Mammary epithelial cell (primary cell): ENCODE data around the gene GRID2IP.

Experiments
- EZH2 ChIP-seq: IDR thresholded peaks from 2 replicates; pipeline ENCODE4 v1.6.1; 2012; ENCODE audit warnings: low read length, inconsistent platforms, borderline replicate concordance
- TF ChIP-seq, protein P1 (sequence below), 2 donors: IDR thresholded peaks in 1 of 2; conservative IDR thresholded peaks in 1 of 2; 2 replicates each; pipeline ENCODE4 v1.5.1; 2011 to 2012; ENCODE audit warnings: inconsistent platforms in 2 of 2, low read length in 2 of 2, mild to moderate bottlenecking in 2 of 2, control low read depth in 1 of 2, low read depth in 1 of 2; ENCODE audit not compliant: insufficient read depth in 1 of 2; ENCODE audit errors: extremely low read depth in 1 of 2

DNA sequence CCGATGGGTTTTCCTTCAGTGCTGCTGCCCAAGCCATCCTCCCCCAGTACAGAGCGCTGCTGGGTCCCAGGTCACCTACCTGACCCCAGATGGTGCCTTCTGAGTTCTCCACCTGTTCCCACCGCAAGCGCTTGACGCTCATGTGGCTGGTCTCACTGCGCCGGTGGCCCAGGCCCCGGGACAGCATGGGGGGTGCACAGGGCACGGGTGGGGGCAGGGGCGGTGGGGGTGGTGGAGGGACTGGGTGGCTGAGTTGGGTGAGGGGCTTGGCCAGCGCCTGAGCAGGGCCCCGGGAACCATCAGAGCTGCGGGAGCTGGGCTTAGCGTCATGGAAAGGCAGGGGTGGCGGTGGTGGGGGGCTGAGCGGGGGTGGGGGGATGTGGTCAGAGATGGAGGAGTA, 43.4 kb downstream of the GRID2IP start:
- TF ChIP-seq, protein P1, sequence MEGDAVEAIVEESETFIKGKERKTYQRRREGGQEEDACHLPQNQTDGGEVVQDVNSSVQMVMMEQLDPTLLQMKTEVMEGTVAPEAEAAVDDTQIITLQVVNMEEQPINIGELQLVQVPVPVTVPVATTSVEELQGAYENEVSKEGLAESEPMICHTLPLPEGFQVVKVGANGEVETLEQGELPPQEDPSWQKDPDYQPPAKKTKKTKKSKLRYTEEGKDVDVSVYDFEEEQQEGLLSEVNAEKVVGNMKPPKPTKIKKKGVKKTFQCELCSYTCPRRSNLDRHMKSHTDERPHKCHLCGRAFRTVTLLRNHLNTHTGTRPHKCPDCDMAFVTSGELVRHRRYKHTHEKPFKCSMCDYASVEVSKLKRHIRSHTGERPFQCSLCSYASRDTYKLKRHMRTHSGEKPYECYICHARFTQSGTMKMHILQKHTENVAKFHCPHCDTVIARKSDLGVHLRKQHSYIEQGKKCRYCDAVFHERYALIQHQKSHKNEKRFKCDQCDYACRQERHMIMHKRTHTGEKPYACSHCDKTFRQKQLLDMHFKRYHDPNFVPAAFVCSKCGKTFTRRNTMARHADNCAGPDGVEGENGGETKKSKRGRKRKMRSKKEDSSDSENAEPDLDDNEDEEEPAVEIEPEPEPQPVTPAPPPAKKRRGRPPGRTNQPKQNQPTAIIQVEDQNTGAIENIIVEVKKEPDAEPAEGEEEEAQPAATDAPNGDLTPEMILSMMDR (conservative IDR thresholded peaks at IDR 0.05 in 1 of 2, IDR thresholded peaks at IDR 0.05 in 1 of 2; ENCODE audit: extremely low read depth in 1 of 2, insufficient read depth in 1 of 2, low read depth in 1 of 2, low read length in 2 of 2) = no peak
- TF ChIP-seq EZH2 = no peak
